Measurements from ENCODE around the gene AANAT.

GRCh38 chr17:76472258-76472645 is 4.8 kb downstream of the AANAT start:
- TF ChIP-seq PATZ1 (CRISPR knock-in tag; IDR thresholded peaks at IDR 0.05; ENCODE audit: borderline replicate concordance): no peak
- TF ChIP-seq CSDC2 (CRISPR knock-in tag; IDR thresholded peaks at IDR 0.05): no peak
- TF ChIP-seq ZNF8 (CRISPR knock-in tag; IDR thresholded peaks at IDR 0.05): no peak
- TF ChIP-seq ZFP30 (CRISPR knock-in tag; IDR thresholded peaks at IDR 0.05): no peak
- TF ChIP-seq ESRRG (CRISPR knock-in tag; IDR thresholded peaks at IDR 0.05): no peak

All from SK-N-SH treated with all-trans-retinoic acid at 6 μM for 48 hours (cell line).